Activated naive CD4-positive, alpha-beta T cell (primary cell): ENCODE data around the gene CPNE2.

Source experiments
- DNase-seq, 4 experiments: peaks; one replicate each; lab custom pipeline; 2025; lab: John Stamatoyannopoulos, UW

CPNE2 gene

GRCh38 chr16:57123974-57124674 lies 31.7 kb downstream of the CPNE2 start:
- DNase-seq: no peak

GRCh38 chr16:57125376-57125775 lies 33.0 kb downstream of the CPNE2 start:
- DNase-seq: no peak

- DNase-seq: no peak
Measured at GRCh38 chr16:57125969-57126368, 33.6 kb downstream of the CPNE2 start.

- no peak for DNase-seq
Measured at GRCh38 chr16:57126411-57126810, 34.0 kb downstream of the CPNE2 start.

GRCh38 chr16:57127037-57127763 lies 34.8 kb downstream of the CPNE2 start:
- no peak for DNase-seq

- DNase-seq: no peak
Measured at GRCh38 chr16:57127836-57128235, 35.5 kb downstream of the CPNE2 start.

GRCh38 chr16:57128771-57129389 lies 36.5 kb downstream of the CPNE2 start:
- peak in 1 of 4 experiments; percentile 47 for DNase-seq

GRCh38 chr16:57130950-57131321 lies 38.6 kb downstream of the CPNE2 start:
- DNase-seq: no peak

GRCh38 chr16:57131351-57131970 lies 39.1 kb downstream of the CPNE2 start:
- no peak for DNase-seq

GRCh38 chr16:57132470-57132869 lies 40.1 kb downstream of the CPNE2 start:
- DNase-seq: no peak

GRCh38 chr16:57133031-57133430 lies 40.6 kb downstream of the CPNE2 start:
- no peak for DNase-seq

GRCh38 chr16:57133886-57134285 lies 41.5 kb downstream of the CPNE2 start:
- no peak for DNase-seq

GRCh38 chr16:57134982-57135381 lies 42.6 kb downstream of the CPNE2 start:
- peak in 1 of 4 experiments; percentile 19 for DNase-seq

- DNase-seq: no peak
Measured at GRCh38 chr16:57137043-57137442, 44.7 kb downstream of the CPNE2 start.

- no peak for DNase-seq
Measured at GRCh38 chr16:57137566-57138273, 45.3 kb downstream of the CPNE2 start.

- no peak for DNase-seq
Measured at GRCh38 chr16:57138281-57138935, 46.0 kb downstream of the CPNE2 start.

GRCh38 chr16:57140931-57141668 lies 48.7 kb downstream of the CPNE2 start:
- DNase-seq: no peak

GRCh38 chr16:57141822-57142631 lies 49.6 kb downstream of the CPNE2 start:
- peak in 1 of 4 experiments; percentile 12 for DNase-seq

- no peak for DNase-seq
Measured at GRCh38 chr16:57143149-57143921, 51.0 kb downstream of the CPNE2 start.
